Thoracic aorta (tissue), 2 donors: ENCODE results near the gene KMT2E. TPM values are rescaled to one million over a fixed set of nuclear protein-coding genes. Genes with fewer than 3 reads are reported as not detected.

Experiments used
- ATAC-seq: fragments of 150-250 bp; one replicate; pipeline ENCODE4 v1.8.0; 2017; ENCODE audit warnings: low read depth; ENCODE audit not compliant: insufficient number of reproducible peaks, low FRiP score
- DNase-seq: peaks from one replicate; pipeline ENCODE4 v3.0.0-alpha.2; 2020; ENCODE audit warnings: low spot score
- H3K27ac ChIP-seq, 2 donors: fragments of 200-600 bp; sonication (generic); 1 replicate in 1 of 2; 2 replicates in 1 of 2; pipeline ENCODE4 v1.5.1; 2016; ENCODE audit warnings: mild to moderate bottlenecking in 2 of 2, moderate library complexity in 2 of 2
- H3K27me3 ChIP-seq: fragments of 200-600 bp; sonication (generic); replicated peaks from 2 replicates; pipeline ENCODE4 v1.6.0; 2016; ENCODE audit warnings: mild to moderate bottlenecking; ENCODE audit not compliant: insufficient read depth
- H3K36me3 ChIP-seq: fragments of 200-600 bp; sonication (generic); one replicate; pipeline ENCODE4 v1.5.1; 2016
- H3K4me1 ChIP-seq, 2 donors: fragments of 200-600 bp; sonication (generic); 1 replicate in 1 of 2; 2 replicates in 1 of 2; pipeline versions ENCODE4 v1.5.1 to v1.6.0; 2016; ENCODE audit warnings: low read depth in 2 of 2, mild to moderate bottlenecking in 1 of 2; ENCODE audit not compliant: control insufficient read depth in 1 of 2
- H3K4me3 ChIP-seq: fragments of 200-600 bp; sonication (generic); 2 replicates; pipeline ENCODE4 v1.5.1; 2016; ENCODE audit warnings: mild to moderate bottlenecking
- H3K9me3 ChIP-seq: fragments of 200-600 bp; sonication (generic); 2 replicates; pipeline ENCODE4 v1.5.1; 2016
- total RNA-seq, 2 donors: library from RNA; depleted of rRNA; stranded (reverse); fragments of >200 nt; gene quantifications; one replicate each; pipeline versions ENCODE4 v1.1.0 to v1.2.3, GENCODE V29; 2016
- TF ChIP-seq, protein P1 (sequence below): fragments of 200-600 bp; sonication (generic); IDR thresholded peaks from one replicate; pipeline ENCODE4 v1.5.1; 2019; ENCODE audit warnings: antibody characterized with exemption

The KMT2E gene
- total RNA-seq, 2 donors from 2014 or later: 139 to 140 TPM

DNA sequence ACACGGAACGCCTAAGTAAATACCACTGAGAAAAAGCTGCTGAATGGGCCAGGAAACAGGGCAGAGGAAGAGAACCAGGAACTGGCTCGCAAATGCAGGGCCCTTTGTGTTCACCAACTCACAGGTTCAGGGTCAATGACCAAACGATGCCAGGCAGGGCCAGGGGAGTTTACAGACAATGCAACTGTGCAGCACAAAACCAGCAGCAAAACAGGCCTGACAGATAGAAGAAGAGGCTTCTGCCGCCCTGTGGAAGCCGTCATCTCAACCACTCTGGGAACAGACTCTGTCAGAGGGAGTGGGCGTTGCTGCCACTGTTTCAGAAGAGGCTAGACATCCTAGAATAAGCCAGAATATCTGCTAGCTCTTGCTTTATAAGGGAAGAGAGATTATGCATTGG is 117.9 kb downstream of the KMT2E start:
- TF ChIP-seq, protein P1, sequence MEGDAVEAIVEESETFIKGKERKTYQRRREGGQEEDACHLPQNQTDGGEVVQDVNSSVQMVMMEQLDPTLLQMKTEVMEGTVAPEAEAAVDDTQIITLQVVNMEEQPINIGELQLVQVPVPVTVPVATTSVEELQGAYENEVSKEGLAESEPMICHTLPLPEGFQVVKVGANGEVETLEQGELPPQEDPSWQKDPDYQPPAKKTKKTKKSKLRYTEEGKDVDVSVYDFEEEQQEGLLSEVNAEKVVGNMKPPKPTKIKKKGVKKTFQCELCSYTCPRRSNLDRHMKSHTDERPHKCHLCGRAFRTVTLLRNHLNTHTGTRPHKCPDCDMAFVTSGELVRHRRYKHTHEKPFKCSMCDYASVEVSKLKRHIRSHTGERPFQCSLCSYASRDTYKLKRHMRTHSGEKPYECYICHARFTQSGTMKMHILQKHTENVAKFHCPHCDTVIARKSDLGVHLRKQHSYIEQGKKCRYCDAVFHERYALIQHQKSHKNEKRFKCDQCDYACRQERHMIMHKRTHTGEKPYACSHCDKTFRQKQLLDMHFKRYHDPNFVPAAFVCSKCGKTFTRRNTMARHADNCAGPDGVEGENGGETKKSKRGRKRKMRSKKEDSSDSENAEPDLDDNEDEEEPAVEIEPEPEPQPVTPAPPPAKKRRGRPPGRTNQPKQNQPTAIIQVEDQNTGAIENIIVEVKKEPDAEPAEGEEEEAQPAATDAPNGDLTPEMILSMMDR: no peak
- no peaks in the 10 kb centered on the region for H3K27me3 ChIP-seq
- H3K4me3 ChIP-seq: no peak overlapping the region
- peaks cover 13% of the 10 kb centered on the region for H3K36me3 ChIP-seq
- DNase-seq: no peak
- H3K9me3 ChIP-seq: no peaks in the 10 kb centered on the region
- H3K4me1 ChIP-seq: no peaks in the 10 kb centered on the region
- no peak for ATAC-seq
- no peak overlapping the region for H3K27ac ChIP-seq

DNA sequence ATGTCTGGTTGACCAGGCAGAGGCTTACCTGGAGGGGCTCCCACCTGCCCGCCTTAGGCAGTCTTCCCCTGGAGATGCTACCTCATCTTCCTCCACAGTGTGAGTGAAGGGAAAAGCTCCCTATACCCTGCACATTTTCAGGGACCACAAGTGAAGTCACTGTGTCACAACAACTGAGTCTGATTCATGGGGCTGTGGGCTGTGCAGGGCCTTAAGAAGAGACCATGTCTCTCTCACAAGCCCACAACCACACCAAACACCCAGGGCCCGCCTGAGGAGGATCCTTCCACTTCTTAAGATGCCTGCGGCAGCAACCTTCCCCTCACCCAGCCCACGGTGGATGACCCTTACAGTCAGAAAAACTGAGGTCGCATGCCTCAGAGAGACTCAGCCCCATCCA is 118.3 kb downstream of the KMT2E start:
- DNase-seq: no peak
- Histone ChIP-seq H3K9me3 (no peaks in the 10 kb centered on the region), H3K4me3 (no peak overlapping the region), H3K4me1 (no peaks in the 10 kb centered on the region), H3K27me3 (no peaks in the 10 kb centered on the region), H3K27ac (no peak overlapping the region), H3K36me3 (peaks cover 13% of the 10 kb centered on the region)
- ATAC-seq: no peak
- TF ChIP-seq, protein P1: no peak

DNA sequence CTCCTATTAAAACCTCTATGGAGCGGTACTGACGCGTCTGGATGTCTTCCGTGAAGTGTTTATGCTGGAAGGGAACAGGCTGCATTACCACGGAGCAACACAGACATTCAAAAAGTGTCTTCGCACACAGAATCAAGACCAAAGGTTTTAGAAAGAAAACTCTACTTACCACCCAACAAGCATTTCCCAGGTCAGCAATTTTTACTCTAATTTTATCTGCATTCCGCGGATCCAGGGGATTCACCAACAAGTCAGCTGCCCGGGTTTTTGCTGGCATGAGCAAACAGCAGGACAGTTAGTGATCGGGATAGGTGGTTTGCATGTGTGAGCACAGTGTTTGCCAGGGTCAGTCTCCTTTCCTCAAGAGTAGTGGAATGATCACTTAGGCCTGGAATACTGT is 118.8 kb downstream of the KMT2E start:
- Histone ChIP-seq H3K36me3 (peaks cover 13% of the 10 kb centered on the region), H3K4me3 (no peak overlapping the region)

DNA sequence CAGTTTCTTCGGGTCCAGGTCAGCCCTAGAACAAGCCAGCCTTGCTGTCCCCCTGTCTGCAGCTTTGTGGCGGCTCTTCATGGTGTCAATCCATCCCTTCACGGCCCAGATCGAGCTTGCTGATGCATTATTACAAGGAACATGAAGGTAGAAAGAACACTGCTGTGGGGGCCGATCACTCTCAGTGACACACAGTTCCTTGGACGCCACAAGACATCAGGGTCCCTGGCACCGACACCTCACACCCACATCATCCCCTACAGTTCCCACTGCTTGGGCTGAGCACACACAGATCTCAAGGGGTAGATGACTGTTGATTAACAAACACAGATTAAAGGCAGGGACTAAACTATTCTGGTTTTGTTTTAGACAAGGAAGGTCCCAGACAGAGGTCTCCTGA is 119.4 kb downstream of the KMT2E start:
- no peaks in the 10 kb centered on the region for H3K27me3 ChIP-seq
- no peaks in the 10 kb centered on the region for H3K4me1 ChIP-seq
- no peak for ATAC-seq
- no peak overlapping the region for H3K27ac ChIP-seq
- H3K36me3 ChIP-seq: peaks cover 13% of the 10 kb centered on the region
- no peak for DNase-seq
- H3K9me3 ChIP-seq: no peaks in the 10 kb centered on the region
- no peak overlapping the region for H3K4me3 ChIP-seq
- TF ChIP-seq, protein P1: no peak

More for the DNA sequence above, 118.8 kb downstream of the KMT2E start:
- ATAC-seq (no peak), DNase-seq (no peak)
- TF ChIP-seq, protein P1: no peak
- Histone ChIP-seq H3K9me3 (no peaks in the 10 kb centered on the region), H3K27me3 (no peaks in the 10 kb centered on the region), H3K4me1 (no peaks in the 10 kb centered on the region), H3K27ac (no peak overlapping the region)

DNA sequence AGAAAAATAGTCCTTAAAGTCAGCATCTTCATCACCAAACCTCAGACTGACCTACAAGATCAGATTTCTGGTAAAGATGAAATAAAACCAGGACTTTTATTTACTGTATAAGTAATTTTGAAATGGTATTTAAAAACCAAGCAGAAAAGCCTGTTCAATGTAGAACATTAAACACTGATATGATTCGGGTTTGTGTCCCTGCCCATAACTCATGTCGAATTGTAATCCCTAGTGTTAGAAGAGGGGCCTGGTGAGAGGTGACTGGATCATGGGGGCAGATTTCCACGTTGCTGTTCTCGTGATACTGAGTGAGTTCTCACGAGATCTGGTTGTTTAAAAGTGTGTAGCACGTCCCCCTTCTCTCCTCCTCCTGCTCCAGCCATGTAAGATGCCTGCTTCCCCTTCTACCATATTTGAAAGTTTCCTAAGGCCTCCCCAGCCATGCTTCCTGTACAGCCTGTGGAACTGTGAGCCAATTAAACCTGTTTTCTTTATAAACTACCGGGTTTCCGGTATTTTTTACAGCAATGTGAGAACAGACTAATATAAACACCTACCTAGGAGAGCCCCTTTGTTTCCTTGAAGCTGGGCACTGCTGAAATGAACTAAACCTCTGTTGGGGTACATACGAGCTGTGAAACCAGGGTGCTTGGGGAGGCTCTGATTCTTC is 120.1 kb downstream of the KMT2E start:
- DNase-seq (no peak), ATAC-seq (no peak)
- Histone ChIP-seq H3K36me3 (peaks cover 13% of the 10 kb centered on the region), H3K9me3 (no peaks in the 10 kb centered on the region), H3K4me3 (no peak overlapping the region), H3K4me1 (no peaks in the 10 kb centered on the region), H3K27ac (no peak overlapping the region), H3K27me3 (no peaks in the 10 kb centered on the region)
- TF ChIP-seq, protein P1: no peak
